ENCODE data around the gene TTYH2. TPM values are rescaled to one million over a fixed set of nuclear protein-coding genes. Genes with fewer than 3 reads are reported as not detected.

Gene TTYH2
- total and polyA plus RNA-seq, 2 of the 4 experiments (the other 2 are of a cell fraction), result 2.3 to 6.8 TPM

- H3K4ac ChIP-seq (ENCODE audit: low read depth, low read length), result no peak overlapping the region
- BruUV-seq (replicated peaks), result no TSS peak
- no peak overlapping the region for H3K23ac ChIP-seq (ENCODE audit: low read depth, low read length)
- WGBS, 2 experiments (ENCODE audit: extremely low coverage in 2 of 2, insufficient read length in 1 of 2), result 44% methylated on average over 6 of the region's 10 CpGs; no CpG with 5 or more reads in 1 of the 2 experiments
- H2AK5ac ChIP-seq (ENCODE audit: low read depth, low read length), result no peak overlapping the region
- ATAC-seq (ENCODE audit: low read depth) (no peak), DNase-seq (no peak)
- no peaks in the 10 kb centered on the region for H3K79me1 ChIP-seq (ENCODE audit: low read depth in 1 of 2, low read length in 2 of 2)
- no peak overlapping the region for H2AFZ ChIP-seq (replicated peaks; ENCODE audit: low read length, poor library complexity)
- no peak overlapping the region for H3K27ac ChIP-seq (ENCODE audit: insufficient read depth, low read length)
- H3K27me3 ChIP-seq (ENCODE audit: control insufficient read depth, insufficient read depth, low read length), result no peaks in the 10 kb centered on the region; the same call in 1 of the 2 replicates
- CTCF ChIA-PET, result interaction anchor here (1.0 kb wide), 1 partner anchor 82 kb away, joined by 4 read pairs; the partner anchor contains the start of gene TTYH2
- TF ChIP-seq USF2 (IDR thresholded peaks at IDR 0.05; ENCODE audit: low read depth, low read length) (no peak), ELK1 (IDR thresholded peaks at IDR 0.05; ENCODE audit: borderline replicate concordance, low read depth, low read length) (no peak), CTCF (conservative IDR thresholded peaks at IDR 0.05; ENCODE audit: low read depth, low read length) (no peak), RAD21 (IDR thresholded peaks at IDR 0.05; ENCODE audit: low read length) (no peak), RCOR1 (IDR thresholded peaks at IDR 0.05; ENCODE audit: insufficient replicate concordance, low read length) (no peak), SMC3 (IDR thresholded peaks at IDR 0.05; ENCODE audit: low read depth, low read length) (no peak), BHLHE40 (IDR thresholded peaks at IDR 0.05; ENCODE audit: low read depth, low read length) (no peak), NFE2L2 (IDR thresholded peaks at IDR 0.05; ENCODE audit: low read depth, low read length) (no peak), POLR2A (IDR thresholded peaks at IDR 0.05; ENCODE audit: low read depth, low read length) (no peak), FOS (IDR thresholded peaks at IDR 0.05; ENCODE audit: low read depth, low read length) (no peak), CEBPB (IDR thresholded peaks at IDR 0.05; ENCODE audit: low read depth, low read length) (no peak)
- POLR2A ChIA-PET (ENCODE audit: unreplicated experiment), result no interaction called here
- no peak overlapping the region for H2BK15ac ChIP-seq (ENCODE audit: low read depth, low read length)
- H3K4me2 ChIP-seq (ENCODE audit: low read depth, low read length), result no peak overlapping the region
- in situ Hi-C loops (cut with MboI; ENCODE audit: low sequenced_read_pairs) (no loop called here), intact Hi-C loops (cut with micrococcal nuclease) (no loop called here), dilution Hi-C loops (cut with HindIII; ENCODE audit: low sequenced_read_pairs, unreplicated experiment) (no loop called here)
- H3K18ac ChIP-seq (ENCODE audit: low read depth, low read length), result no peak overlapping the region
- H3K9me3 ChIP-seq (ENCODE audit: control insufficient read depth, insufficient read depth, low read length), result no peaks in the 10 kb centered on the region
- H3K56ac ChIP-seq (ENCODE audit: extremely low read depth, insufficient read depth, low read length), result no peak overlapping the region
- no peak overlapping the region for H2AK9ac ChIP-seq (replicated peaks; ENCODE audit: low read depth, low read length, poor library complexity)
- no peak overlapping the region for H2BK120ac ChIP-seq (ENCODE audit: low read depth, low read length)
- no peak overlapping the region for H4K91ac ChIP-seq (ENCODE audit: insufficient read depth, low read depth, low read length)
- H3K4me1 ChIP-seq (ENCODE audit: control insufficient read depth, insufficient read depth, low read length), result no peaks in the 10 kb centered on the region
- no peak overlapping the region for H2BK20ac ChIP-seq (ENCODE audit: low read depth, low read length)
- no peaks in the 10 kb centered on the region for H4K20me1 ChIP-seq (ENCODE audit: insufficient read depth, low read length)
- no peak overlapping the region for H3K4me3 ChIP-seq (ENCODE audit: insufficient read depth, low read depth, low read length)
- no peak overlapping the region for H4K8ac ChIP-seq (ENCODE audit: low read depth in 2 of 2, low read length in 2 of 2)
- H3K36me3 ChIP-seq (ENCODE audit: control insufficient read depth, insufficient read depth, low read length), result no peaks in the 10 kb centered on the region
- no peaks in the 10 kb centered on the region for H3K9me1 ChIP-seq (ENCODE audit: insufficient read depth, low read length)
- no peak overlapping the region for H2BK5ac ChIP-seq (ENCODE audit: low read depth, low read length, poor library complexity, severe bottlenecking)
- H3K14ac ChIP-seq (replicated peaks; ENCODE audit: low read depth, low read length), result no peak overlapping the region
- H4K5ac ChIP-seq (ENCODE audit: low read depth, low read length), result no peak overlapping the region
- H3K9ac ChIP-seq (ENCODE audit: low read depth, low read length), result no peak overlapping the region
Observed at GRCh38 chr17:74295625-74296547, 82.5 kb downstream of the TTYH2 start.
